Measurements from ENCODE around the gene FAM83G. TPM values are rescaled to one million over a fixed set of nuclear protein-coding genes. Genes with fewer than 3 reads are reported as not detected.
A peak's percentile ranks its signal among the peaks of the same experiment; 100 is the strongest.

The FAM83G gene
- total and polyA plus RNA-seq, 4 donors, result 2.2 to 11.9 (median 7.5) TPM

- H3K27ac ChIP-seq (ENCODE audit: low read depth in 1 of 2, low read length in 1 of 2), result no peak overlapping the region
- no peaks in the 10 kb centered on the region for H3K36me3 ChIP-seq (ENCODE audit: control insufficient read depth in 4 of 4, insufficient read depth in 4 of 4, low read length in 4 of 4)
- no peaks in the 10 kb centered on the region for H3K9me3 ChIP-seq (ENCODE audit: control insufficient read depth in 4 of 4, insufficient read depth in 3 of 4, low read length in 3 of 4)
- H3K4me1 ChIP-seq (ENCODE audit: control insufficient read depth in 5 of 5, insufficient read depth in 5 of 5, low read length in 5 of 5), result no peaks in the 10 kb centered on the region
- 75 to 86% methylated on average over 2 of the region's 2 CpGs for WGBS, 2 donors
- no peak for TF ChIP-seq CTCF (IDR thresholded peaks at IDR 0.05; ENCODE audit: control extremely low read depth, extremely low read depth)
- H3K9ac ChIP-seq (ENCODE audit: insufficient read depth in 1 of 2, low read length in 2 of 2), result no peak overlapping the region
- no peaks in the 10 kb centered on the region for H3K27me3 ChIP-seq (ENCODE audit: control insufficient read depth in 3 of 3, insufficient read depth in 3 of 3, low read length in 2 of 3)
- no peak for DNase-seq
- no peak overlapping the region for H3K4me3 ChIP-seq
- ATAC-seq (ENCODE audit: insufficient read depth, low FRiP score), result no peak
Observed at GRCh38 chr17:18938692-18939023, 65.9 kb downstream of the FAM83G start.

GRCh38 chr17:18937981-18938691, 66.4 kb downstream of the FAM83G start:
- ATAC-seq (ENCODE audit: insufficient read depth, low FRiP score) (no peak), DNase-seq (peak in 2 of 3 donors; percentile 20 to 47)
- no peak overlapping the region for H3K9ac ChIP-seq (ENCODE audit: insufficient read depth in 1 of 2, low read length in 2 of 2)
- H3K27me3 ChIP-seq (ENCODE audit: control insufficient read depth in 3 of 3, insufficient read depth in 3 of 3, low read length in 2 of 3), result no peaks in the 10 kb centered on the region
- H3K27ac ChIP-seq (ENCODE audit: low read depth in 1 of 2, low read length in 1 of 2), result no peak overlapping the region
- WGBS, 2 donors, result 87% methylated on average over 8 of the region's 8 CpGs
- no peak overlapping the region for H3K4me3 ChIP-seq
- no peaks in the 10 kb centered on the region for H3K4me1 ChIP-seq (ENCODE audit: control insufficient read depth in 5 of 5, insufficient read depth in 5 of 5, low read length in 5 of 5)
- no peak for TF ChIP-seq CTCF (IDR thresholded peaks at IDR 0.05; ENCODE audit: control extremely low read depth, extremely low read depth)
- H3K36me3 ChIP-seq (ENCODE audit: control insufficient read depth in 4 of 4, insufficient read depth in 4 of 4, low read length in 4 of 4), result no peaks in the 10 kb centered on the region
- no peaks in the 10 kb centered on the region for H3K9me3 ChIP-seq (ENCODE audit: control insufficient read depth in 4 of 4, insufficient read depth in 3 of 4, low read length in 3 of 4)

- ATAC-seq (ENCODE audit: insufficient read depth, low FRiP score), result no peak
- H3K27ac ChIP-seq (ENCODE audit: low read depth in 1 of 2, low read length in 1 of 2), result no peak overlapping the region
Observed at GRCh38 chr17:18933102-18934058, 71.2 kb downstream of the FAM83G start.

More at GRCh38 chr17:18933102-18934058, 71.2 kb downstream of the FAM83G start:
- Histone ChIP-seq H3K9ac (ENCODE audit: insufficient read depth in 1 of 2, low read length in 2 of 2) (no peak overlapping the region), H3K9me3 (ENCODE audit: control insufficient read depth in 4 of 4, insufficient read depth in 3 of 4, low read length in 3 of 4) (no peaks in the 10 kb centered on the region), H3K4me3 (no peak overlapping the region), H3K27me3 (ENCODE audit: control insufficient read depth in 3 of 3, insufficient read depth in 3 of 3, low read length in 2 of 3) (no peaks in the 10 kb centered on the region), H3K4me1 (ENCODE audit: control insufficient read depth in 5 of 5, insufficient read depth in 5 of 5, low read length in 5 of 5) (no peaks in the 10 kb centered on the region), H3K36me3 (ENCODE audit: control insufficient read depth in 4 of 4, insufficient read depth in 4 of 4, low read length in 4 of 4) (peaks cover 7 to 19% (median 12%) of the 10 kb centered on the region in 4 donors)
- 71 to 75% methylated on average over 14 of the region's 14 CpGs for WGBS, 2 donors
- TF ChIP-seq CTCF (IDR thresholded peaks at IDR 0.05; ENCODE audit: control extremely low read depth, extremely low read depth), result no peak
- DNase-seq, result no peak
